Kasumi-1 (cell line): Measurements from ENCODE around the gene MED10.

Source experiments
- DNase-seq, 2 experiments: peaks; one replicate each; lab custom pipeline; 2025; lab: John Stamatoyannopoulos, UW

The MED10 gene

GRCh38 chr5:6348476-6349000 is 29.8 kb downstream of the MED10 start:
- DNase-seq = no peak

DNA sequence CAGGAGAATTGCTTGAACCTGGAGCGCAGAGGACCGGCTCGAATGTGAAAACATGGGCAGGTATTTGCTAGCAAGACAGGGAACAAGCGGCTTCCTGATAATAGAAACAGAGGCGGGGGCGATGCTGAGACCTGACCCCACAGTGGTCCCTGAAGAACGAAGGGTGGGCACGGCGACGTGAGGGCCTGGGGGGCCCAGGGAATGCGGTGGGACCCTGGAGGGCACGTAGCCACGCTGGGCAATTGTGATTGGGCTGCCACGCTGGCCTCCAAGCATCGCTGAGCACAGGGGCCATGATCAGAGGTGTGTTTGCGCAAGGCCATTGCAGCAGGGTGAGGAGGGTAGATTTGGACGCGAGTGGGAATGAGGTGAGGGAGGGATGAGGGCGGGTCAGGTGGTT is 30.7 kb downstream of the MED10 start:
- no peak for DNase-seq

GRCh38 chr5:6347165-6347564 is 31.2 kb downstream of the MED10 start:
- no peak for DNase-seq

DNA sequence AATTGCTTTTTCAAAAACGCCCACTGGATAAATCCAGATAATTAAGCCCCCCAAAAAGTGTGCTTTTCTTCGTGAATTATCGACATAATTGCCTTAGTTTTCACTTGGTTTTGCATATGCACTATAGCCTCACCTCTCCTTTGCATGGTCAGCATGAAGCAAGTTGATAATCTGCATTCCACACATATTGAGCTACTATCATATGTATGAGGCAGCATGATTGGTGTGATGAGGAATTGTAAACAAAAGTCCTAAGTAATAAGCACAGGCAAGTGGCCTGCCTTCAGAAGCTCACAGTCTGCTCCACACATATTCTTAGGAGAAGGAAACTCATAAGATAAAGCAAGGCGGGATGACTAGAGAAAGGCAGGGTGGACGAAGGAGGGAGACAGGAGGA is 33.8 kb downstream of the MED10 start:
- no peak for DNase-seq

GRCh38 chr5:6343951-6344592 is 34.3 kb downstream of the MED10 start:
- no peak for DNase-seq

DNA sequence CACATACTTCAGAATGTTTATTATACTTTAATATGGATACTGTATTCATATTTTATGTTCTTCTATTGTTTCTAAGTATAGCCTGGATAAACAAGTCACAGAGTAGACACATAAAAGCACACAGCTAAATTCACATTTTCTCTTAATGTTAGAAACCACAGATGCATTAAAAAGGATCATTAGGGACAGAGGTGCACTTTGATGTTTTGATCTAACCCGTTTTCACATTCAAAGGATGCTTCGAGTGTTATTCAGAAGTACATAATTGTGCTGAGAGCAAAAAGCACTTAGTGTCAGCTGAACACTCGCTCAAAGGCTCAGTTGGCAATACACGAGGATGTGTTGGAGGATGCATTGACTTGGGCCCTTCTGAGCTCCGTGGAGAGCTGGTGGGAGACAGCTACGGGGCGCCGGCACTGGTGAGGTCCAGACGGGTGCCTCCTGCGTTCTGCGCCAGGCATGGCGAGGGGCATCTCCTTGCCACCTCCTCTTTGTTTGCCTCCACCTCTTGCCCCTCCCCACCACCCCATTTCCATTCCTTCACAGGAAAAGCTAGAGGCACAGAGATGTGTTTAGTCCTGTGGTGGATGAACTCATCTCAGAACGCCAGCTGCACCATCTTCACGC is 35.5 kb downstream of the MED10 start:
- DNase-seq = no peak

- DNase-seq = no peak
Measured at GRCh38 chr5:6340100-6340499, 38.2 kb downstream of the MED10 start.

- no peak for DNase-seq
Measured at GRCh38 chr5:6338871-6339270, 39.5 kb downstream of the MED10 start.

DNA sequence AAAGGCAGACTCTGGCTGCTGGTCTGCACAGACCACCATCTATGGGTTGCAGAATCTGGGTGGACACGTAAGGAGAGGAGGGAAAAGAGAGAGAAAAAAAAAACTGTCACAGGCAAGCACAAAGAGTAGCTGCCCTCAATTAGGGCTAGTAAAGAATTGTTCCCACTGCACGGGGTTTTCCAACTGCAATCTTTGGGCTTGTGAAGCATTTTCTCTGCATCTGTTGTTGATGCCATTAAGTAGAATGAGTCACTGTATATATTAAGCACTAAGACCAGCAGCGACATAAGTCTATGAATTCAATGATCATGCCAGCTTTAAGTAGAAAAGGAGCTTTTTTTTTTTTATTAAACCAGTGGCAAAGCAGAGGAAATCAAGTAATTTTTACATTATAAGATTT is 40.2 kb downstream of the MED10 start:
- DNase-seq = no peak

- DNase-seq = no peak
Measured at GRCh38 chr5:6333182-6333905, 45.0 kb downstream of the MED10 start.

GRCh38 chr5:6328173-6328572 is 50.2 kb downstream of the MED10 start:
- peak; percentile 14 to 36 for DNase-seq

DNA sequence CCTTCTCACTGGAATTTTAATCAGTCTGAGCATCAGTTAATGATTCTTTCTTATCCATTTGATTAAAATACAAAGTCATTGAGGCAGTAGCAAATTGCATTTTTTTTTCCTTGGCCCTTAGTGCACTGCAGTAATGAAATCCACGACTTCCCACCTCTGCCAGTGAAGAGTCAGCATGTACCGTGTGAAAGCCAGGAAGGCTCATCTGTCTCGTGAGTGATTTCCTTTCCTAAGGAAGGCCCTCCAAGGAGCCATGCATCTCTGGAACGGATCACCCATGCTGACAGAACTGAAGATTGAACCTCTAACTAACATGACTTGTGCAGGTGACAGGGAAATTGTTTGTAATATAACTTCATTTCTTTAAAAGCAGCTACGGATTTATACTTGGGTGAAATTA is 51.6 kb downstream of the MED10 start:
- DNase-seq = no peak

- DNase-seq = no peak
Measured at GRCh38 chr5:6322163-6322713, 56.1 kb downstream of the MED10 start.
